ENCODE measurements around the gene MACF1. TPM values are rescaled to one million over a fixed set of nuclear protein-coding genes. Genes with fewer than 3 reads are reported as not detected.
"Not testable (repeated sequence)": the region's sequence is repeated elsewhere in the genome, so short reads cannot be mapped to it uniquely, and the experiment has no call there.

Gene MACF1
- total and polyA plus RNA-seq, 2 donors from 2014 or later, result 65.7 to 387 TPM

DNA sequence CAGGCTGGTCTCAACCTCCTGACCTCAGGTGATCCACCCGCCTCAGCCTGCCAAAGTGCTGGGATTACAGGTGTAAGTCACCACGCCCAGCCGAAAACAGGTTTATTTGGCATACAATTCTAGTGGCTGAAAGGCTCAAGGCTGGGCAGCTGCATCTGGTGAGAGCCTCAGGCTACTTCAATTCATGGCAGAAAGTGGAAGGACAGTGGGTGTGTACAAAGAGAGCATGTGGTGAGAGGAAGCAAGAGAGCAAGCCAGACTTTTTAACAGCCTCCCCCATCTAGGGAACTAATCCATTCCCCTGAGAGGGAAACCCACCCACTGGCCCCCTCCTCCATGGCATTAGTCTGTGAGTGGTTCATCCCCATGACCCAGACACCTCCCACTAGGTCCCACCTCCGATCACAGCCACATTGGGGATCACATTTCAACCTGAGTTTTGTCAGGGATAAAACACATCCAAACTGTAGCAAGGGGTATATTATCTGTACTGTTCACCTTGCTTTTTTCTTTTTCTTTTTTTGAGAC, 296.4 kb downstream of the MACF1 start:
- H3K36me3 ChIP-seq (ENCODE audit: control insufficient read depth in 2 of 3, insufficient read depth in 3 of 3, low read length in 3 of 3), result no peaks in the 10 kb centered on the region
- no peak overlapping the region for H3K27ac ChIP-seq (ENCODE audit: low read depth in 2 of 2, low read length in 2 of 2)
- H3K9ac ChIP-seq (ENCODE audit: low read length in 3 of 3), result no peak overlapping the region
- H3K4me3 ChIP-seq (ENCODE audit: low read length in 3 of 3), result no peak overlapping the region
- intact Hi-C loops (cut with DNase I), result no loop called here
- DNase-seq (no peak), FAIRE-seq (no peak)
- no peaks in the 10 kb centered on the region for H3K9me3 ChIP-seq (ENCODE audit: control insufficient read depth in 2 of 3, insufficient read depth in 1 of 3, low read length in 3 of 3)
- TF ChIP-seq CTCF (IDR thresholded peaks at IDR 0.05; ENCODE audit: borderline replicate concordance, extremely low read depth, insufficient read depth), result no peak
- H3K4me1 ChIP-seq (ENCODE audit: control insufficient read depth in 2 of 3, insufficient read depth in 2 of 3, low read depth in 1 of 3, low read length in 3 of 3), result no peaks in the 10 kb centered on the region
- H3K27me3 ChIP-seq (ENCODE audit: control insufficient read depth, insufficient read depth, low read length), result no peaks in the 10 kb centered on the region

DNA sequence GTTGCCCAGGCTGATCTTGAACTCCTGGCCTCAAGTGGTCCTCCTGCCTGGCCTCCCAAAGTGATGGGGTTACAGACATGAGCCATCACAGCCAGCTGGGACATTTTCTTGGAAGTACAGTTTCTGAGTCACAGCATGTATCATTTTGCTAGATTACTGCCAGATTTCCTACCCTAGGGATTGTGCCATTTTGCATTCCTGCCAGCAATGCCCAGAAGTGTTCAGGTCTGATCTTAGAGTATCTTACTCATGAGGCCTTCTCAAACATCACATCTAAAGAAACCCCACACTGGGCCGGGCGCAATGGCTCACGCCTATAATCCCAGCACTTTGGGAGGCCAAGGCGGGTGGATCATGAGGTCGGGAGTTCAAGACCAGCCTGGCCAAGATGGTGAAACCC, 297.2 kb downstream of the MACF1 start:
- Histone ChIP-seq H3K4me1 (ENCODE audit: control insufficient read depth in 2 of 3, insufficient read depth in 2 of 3, low read depth in 1 of 3, low read length in 3 of 3) (no peaks in the 10 kb centered on the region), H3K27ac (ENCODE audit: low read depth in 2 of 2, low read length in 2 of 2) (no peak overlapping the region), H3K27me3 (ENCODE audit: control insufficient read depth, insufficient read depth, low read length) (no peaks in the 10 kb centered on the region), H3K9ac (ENCODE audit: low read length in 3 of 3) (no peak overlapping the region), H3K9me3 (ENCODE audit: control insufficient read depth in 2 of 3, insufficient read depth in 1 of 3, low read length in 3 of 3) (no peaks in the 10 kb centered on the region), H3K36me3 (ENCODE audit: control insufficient read depth in 2 of 3, insufficient read depth in 3 of 3, low read length in 3 of 3) (no peaks in the 10 kb centered on the region), H3K4me3 (ENCODE audit: low read length in 3 of 3) (no peak overlapping the region)
- intact Hi-C loops (cut with DNase I), result no loop called here
- no peak for TF ChIP-seq CTCF (IDR thresholded peaks at IDR 0.05; ENCODE audit: borderline replicate concordance, extremely low read depth, insufficient read depth)
- no peak for DNase-seq
- FAIRE-seq, result no peak

DNA sequence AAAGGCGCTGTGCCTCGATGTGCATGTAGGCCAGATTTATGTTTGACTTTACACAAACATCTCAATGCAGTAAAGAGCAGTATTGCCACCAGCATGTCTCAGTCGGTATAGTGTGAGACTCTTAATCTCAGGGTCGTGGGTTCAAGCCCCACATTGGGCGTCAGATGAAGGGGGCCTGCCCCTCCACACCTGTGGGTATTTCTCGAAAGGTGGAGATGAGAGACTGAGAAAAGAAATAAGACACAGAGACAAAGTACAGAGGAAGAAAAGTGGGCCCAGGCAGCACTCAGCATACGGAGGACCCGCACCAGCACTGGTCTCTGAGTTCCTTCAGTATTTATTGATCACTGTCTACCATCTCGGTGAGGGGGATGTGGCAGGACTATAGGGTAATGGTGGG, 299.9 kb downstream of the MACF1 start:
- H3K27me3 ChIP-seq (ENCODE audit: control insufficient read depth, insufficient read depth, low read length); H3K4me3 ChIP-seq (ENCODE audit: low read length in 3 of 3); intact Hi-C loops (cut with DNase I); H3K9ac ChIP-seq (ENCODE audit: low read length in 3 of 3); H3K9me3 ChIP-seq (ENCODE audit: control insufficient read depth in 2 of 3, insufficient read depth in 1 of 3, low read length in 3 of 3); H3K36me3 ChIP-seq (ENCODE audit: control insufficient read depth in 2 of 3, insufficient read depth in 3 of 3, low read length in 3 of 3); H3K4me1 ChIP-seq (ENCODE audit: control insufficient read depth in 2 of 3, insufficient read depth in 2 of 3, low read depth in 1 of 3, low read length in 3 of 3); FAIRE-seq; DNase-seq; H3K27ac ChIP-seq (ENCODE audit: low read depth in 2 of 2, low read length in 2 of 2): not testable (repeated sequence)

- Histone ChIP-seq H3K4me3 (ENCODE audit: low read length in 3 of 3) (no peak overlapping the region), H3K9me3 (ENCODE audit: control insufficient read depth in 2 of 3, insufficient read depth in 1 of 3, low read length in 3 of 3) (no peaks in the 10 kb centered on the region), H3K27me3 (ENCODE audit: control insufficient read depth, insufficient read depth, low read length) (no peaks in the 10 kb centered on the region), H3K36me3 (ENCODE audit: control insufficient read depth in 2 of 3, insufficient read depth in 3 of 3, low read length in 3 of 3) (no peaks in the 10 kb centered on the region), H3K4me1 (ENCODE audit: control insufficient read depth in 2 of 3, insufficient read depth in 2 of 3, low read depth in 1 of 3, low read length in 3 of 3) (peaks cover 0 to 3% (median 0%) of the 10 kb centered on the region in 3 donors), H3K9ac (ENCODE audit: low read length in 3 of 3) (no peak overlapping the region), H3K27ac (ENCODE audit: low read depth in 2 of 2, low read length in 2 of 2) (no peak overlapping the region)
- DNase-seq, result no peak
- no peak for TF ChIP-seq CTCF (IDR thresholded peaks at IDR 0.05; ENCODE audit: borderline replicate concordance, extremely low read depth, insufficient read depth)
- intact Hi-C loops (cut with DNase I), result no loop called here
- FAIRE-seq, result no peak
Measured at GRCh38 chr1:39505289-39505688, 300.8 kb downstream of the MACF1 start.

All from kidney (tissue), 14 donors.